ENCODE measurements around the gene HDAC8. TPM values are rescaled to one million over a fixed set of nuclear protein-coding genes. Genes with fewer than 3 reads are reported as not detected.

HDAC8 gene
- total and polyA plus RNA-seq, 9 of the 15 experiments (the other 6 are each of a cell fraction or from before 2014, with no cell fraction given), result 18.9 to 53.8 (median 28.7) TPM

DNA sequence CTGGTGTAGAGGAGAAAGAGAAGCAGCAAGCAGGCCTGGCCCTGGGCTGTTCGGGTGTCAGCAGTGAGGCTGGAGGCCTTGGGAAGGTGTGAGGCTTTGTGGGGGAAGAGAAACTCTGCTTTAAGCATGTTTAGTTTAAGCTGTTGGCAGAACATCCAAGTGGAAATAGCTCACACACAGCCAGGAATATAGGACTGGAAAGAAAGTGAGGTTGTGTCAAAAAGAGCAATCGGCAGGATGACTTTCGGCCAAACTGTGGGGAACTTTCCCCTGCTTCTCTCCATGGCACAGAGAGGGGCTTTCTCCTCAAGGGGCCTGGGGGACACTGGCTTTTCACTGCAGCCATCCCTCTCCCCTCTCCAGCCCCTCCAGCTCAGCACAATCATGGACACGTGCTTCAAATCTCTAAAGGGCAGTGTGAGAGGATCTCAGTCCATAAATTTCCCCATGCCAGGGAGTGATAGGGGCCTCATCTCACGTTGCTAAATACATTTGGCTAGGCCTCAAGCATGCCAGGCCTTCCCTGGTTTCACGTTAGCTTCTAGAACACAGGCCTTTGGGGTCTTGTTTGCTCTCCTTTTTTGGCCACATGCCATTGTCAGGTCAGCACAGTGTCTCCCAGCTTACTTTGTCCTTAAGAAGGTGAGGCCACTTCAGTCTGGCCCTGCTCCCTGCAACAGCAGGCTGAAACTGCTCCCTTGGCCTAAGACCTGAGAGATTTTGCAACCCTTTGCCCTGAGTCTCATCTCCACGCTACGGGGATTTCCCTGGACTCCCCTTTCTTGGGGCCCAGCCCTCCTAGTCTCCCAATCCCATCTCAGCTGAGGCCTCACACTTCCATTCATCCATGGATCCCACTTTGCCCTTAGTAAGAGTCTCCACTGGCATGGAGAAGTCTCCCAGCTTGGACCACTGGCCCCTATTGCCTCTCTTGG, 258.7 kb downstream of the HDAC8 start:
- no peaks in the 10 kb centered on the region for H4K20me1 ChIP-seq (replicated peaks; ENCODE audit: control insufficient read depth, insufficient read depth, low read length)
- in situ Hi-C loops (cut with MboI), result loop anchor here (25.0 kb wide), 1 partner anchor 223 kb away; no protein-coding TSS in a partner anchor
- FAIRE-seq (no peak), ATAC-seq (no peak), DNase-seq (ENCODE audit: extremely low read depth in 1 of 4, low spot score in 3 of 4) (no peak)
- intact Hi-C loops (cut with micrococcal nuclease), result no loop called here
- H3K9ac ChIP-seq (ENCODE audit: insufficient read depth in 1 of 2, low read depth in 2 of 2, low read length in 2 of 2), result peak overlapping the region in 1 of 2 experiments; percentile 52; a peak in 1 of 4 replicates
- no TSS peak for BruUV-seq (replicated peaks)
- peaks cover 2 to 5% of the 10 kb centered on the region in 2 experiments; a peak in 2 of 5 replicates for H3K4me1 ChIP-seq (replicated peaks in 1 of 2; ENCODE audit: control insufficient read depth in 2 of 2, insufficient read depth in 2 of 2, low read length in 2 of 2)
- no peaks in the 10 kb centered on the region for H3K27me3 ChIP-seq (ENCODE audit: control insufficient read depth in 2 of 2, insufficient read depth in 2 of 2, low read length in 2 of 2)
- H3K27ac ChIP-seq (ENCODE audit: extremely low read depth, low read depth, low read length), result no peak overlapping the region
- no peaks in the 10 kb centered on the region for H3K9me3 ChIP-seq (replicated peaks; ENCODE audit: control insufficient read depth, insufficient read depth, low read depth, low read length)
- H3K36me3 ChIP-seq (ENCODE audit: control insufficient read depth, insufficient read depth, low read length), result no peaks in the 10 kb centered on the region
- no peak overlapping the region for H3K4me3 ChIP-seq
- POLR2A ChIA-PET, result interaction anchor here (0.6 kb wide), 1 partner anchor 875 kb away, joined by 4 read pairs; no protein-coding TSS in a partner anchor
- no peak overlapping the region for H3K4me2 ChIP-seq (ENCODE audit: insufficient read depth, low read length)
- no peak overlapping the region for H2AFZ ChIP-seq (ENCODE audit: low read depth, low read length)
- H3K9me1 ChIP-seq (ENCODE audit: control insufficient read depth, insufficient read depth, low read length), result no peaks in the 10 kb centered on the region
- WGBS (ENCODE audit: insufficient coverage, low coverage, missing lambda C conversion rate), result 21% methylated on average over 4 of the region's 8 CpGs
- CTCF ChIA-PET (ENCODE audit: low intra/inter-chr PET ratio), result no interaction called here
- H3K79me2 ChIP-seq (ENCODE audit: control insufficient read depth, insufficient read depth, low read length), result no peaks in the 10 kb centered on the region
- TF ChIP-seq, protein P1, sequence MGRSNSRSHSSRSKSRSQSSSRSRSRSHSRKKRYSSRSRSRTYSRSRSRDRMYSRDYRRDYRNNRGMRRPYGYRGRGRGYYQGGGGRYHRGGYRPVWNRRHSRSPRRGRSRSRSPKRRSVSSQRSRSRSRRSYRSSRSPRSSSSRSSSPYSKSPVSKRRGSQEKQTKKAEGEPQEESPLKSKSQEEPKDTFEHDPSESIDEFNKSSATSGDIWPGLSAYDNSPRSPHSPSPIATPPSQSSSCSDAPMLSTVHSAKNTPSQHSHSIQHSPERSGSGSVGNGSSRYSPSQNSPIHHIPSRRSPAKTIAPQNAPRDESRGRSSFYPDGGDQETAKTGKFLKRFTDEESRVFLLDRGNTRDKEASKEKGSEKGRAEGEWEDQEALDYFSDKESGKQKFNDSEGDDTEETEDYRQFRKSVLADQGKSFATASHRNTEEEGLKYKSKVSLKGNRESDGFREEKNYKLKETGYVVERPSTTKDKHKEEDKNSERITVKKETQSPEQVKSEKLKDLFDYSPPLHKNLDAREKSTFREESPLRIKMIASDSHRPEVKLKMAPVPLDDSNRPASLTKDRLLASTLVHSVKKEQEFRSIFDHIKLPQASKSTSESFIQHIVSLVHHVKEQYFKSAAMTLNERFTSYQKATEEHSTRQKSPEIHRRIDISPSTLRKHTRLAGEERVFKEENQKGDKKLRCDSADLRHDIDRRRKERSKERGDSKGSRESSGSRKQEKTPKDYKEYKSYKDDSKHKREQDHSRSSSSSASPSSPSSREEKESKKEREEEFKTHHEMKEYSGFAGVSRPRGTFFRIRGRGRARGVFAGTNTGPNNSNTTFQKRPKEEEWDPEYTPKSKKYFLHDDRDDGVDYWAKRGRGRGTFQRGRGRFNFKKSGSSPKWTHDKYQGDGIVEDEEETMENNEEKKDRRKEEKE (IDR thresholded peaks at IDR 0.05; ENCODE audit: borderline replicate concordance in 1 of 2, control insufficient read depth in 1 of 2, low read depth in 2 of 2, low read length in 1 of 2), result no peak
- no peak for TF ChIP-seq ELF4 (CRISPR knock-in tag; IDR thresholded peaks at IDR 0.05)
- no peak for TF ChIP-seq BRD4 (IDR thresholded peaks at IDR 0.05)
- TF ChIP-seq NFE2L1 (tag; IDR thresholded peaks at IDR 0.05; ENCODE audit: borderline replicate concordance, low read depth), result no peak
- TF ChIP-seq, protein P2, sequence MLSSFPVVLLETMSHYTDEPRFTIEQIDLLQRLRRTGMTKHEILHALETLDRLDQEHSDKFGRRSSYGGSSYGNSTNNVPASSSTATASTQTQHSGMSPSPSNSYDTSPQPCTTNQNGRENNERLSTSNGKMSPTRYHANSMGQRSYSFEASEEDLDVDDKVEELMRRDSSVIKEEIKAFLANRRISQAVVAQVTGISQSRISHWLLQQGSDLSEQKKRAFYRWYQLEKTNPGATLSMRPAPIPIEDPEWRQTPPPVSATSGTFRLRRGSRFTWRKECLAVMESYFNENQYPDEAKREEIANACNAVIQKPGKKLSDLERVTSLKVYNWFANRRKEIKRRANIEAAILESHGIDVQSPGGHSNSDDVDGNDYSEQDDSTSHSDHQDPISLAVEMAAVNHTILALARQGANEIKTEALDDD (IDR thresholded peaks at IDR 0.05), result no peak
- no peak for TF ChIP-seq ZFP36 (IDR thresholded peaks at IDR 0.05; ENCODE audit: low read depth, low read length, partially characterized antibody)
- TF ChIP-seq ZNF184 (CRISPR knock-in tag; IDR thresholded peaks at IDR 0.05), result no peak
- TF ChIP-seq, protein P3, sequence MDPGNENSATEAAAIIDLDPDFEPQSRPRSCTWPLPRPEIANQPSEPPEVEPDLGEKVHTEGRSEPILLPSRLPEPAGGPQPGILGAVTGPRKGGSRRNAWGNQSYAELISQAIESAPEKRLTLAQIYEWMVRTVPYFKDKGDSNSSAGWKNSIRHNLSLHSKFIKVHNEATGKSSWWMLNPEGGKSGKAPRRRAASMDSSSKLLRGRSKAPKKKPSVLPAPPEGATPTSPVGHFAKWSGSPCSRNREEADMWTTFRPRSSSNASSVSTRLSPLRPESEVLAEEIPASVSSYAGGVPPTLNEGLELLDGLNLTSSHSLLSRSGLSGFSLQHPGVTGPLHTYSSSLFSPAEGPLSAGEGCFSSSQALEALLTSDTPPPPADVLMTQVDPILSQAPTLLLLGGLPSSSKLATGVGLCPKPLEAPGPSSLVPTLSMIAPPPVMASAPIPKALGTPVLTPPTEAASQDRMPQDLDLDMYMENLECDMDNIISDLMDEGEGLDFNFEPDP (CRISPR knock-in tag; IDR thresholded peaks at IDR 0.05), result no peak
- TF ChIP-seq, protein P4, sequence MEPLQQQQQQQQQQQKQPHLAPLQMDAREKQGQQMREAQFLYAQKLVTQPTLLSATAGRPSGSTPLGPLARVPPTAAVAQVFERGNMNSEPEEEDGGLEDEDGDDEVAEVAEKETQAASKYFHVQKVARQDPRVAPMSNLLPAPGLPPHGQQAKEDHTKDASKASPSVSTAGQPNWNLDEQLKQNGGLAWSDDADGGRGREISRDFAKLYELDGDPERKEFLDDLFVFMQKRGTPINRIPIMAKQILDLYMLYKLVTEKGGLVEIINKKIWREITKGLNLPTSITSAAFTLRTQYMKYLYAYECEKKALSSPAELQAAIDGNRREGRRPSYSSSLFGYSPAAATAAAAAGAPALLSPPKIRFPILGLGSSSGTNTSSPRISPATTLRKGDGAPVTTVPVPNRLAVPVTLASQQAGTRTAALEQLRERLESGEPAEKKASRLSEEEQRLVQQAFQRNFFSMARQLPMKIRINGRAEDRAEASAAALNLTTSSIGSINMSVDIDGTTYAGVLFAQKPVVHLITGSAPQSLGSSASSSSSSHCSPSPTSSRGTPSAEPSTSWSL (CRISPR knock-in tag; IDR thresholded peaks at IDR 0.05; ENCODE audit: borderline replicate concordance), result no peak
- no peak for TF ChIP-seq ZNF57 (CRISPR knock-in tag; IDR thresholded peaks at IDR 0.05)
- no peak for TF ChIP-seq KAT7 (CRISPR knock-in tag; IDR thresholded peaks at IDR 0.05; ENCODE audit: borderline replicate concordance)
- TF ChIP-seq ASH1L (IDR thresholded peaks at IDR 0.05; ENCODE audit: borderline replicate concordance, low read depth, partially characterized antibody), result no peak
- no peak for TF ChIP-seq SIRT6 (IDR thresholded peaks at IDR 0.05; ENCODE audit: low read depth, low read length)
